A673 (cell line): ENCODE measurements around the gene ATOH8.

ENCODE experiments used
- CTCF ChIP-seq: fragments of 300-800, 200-600 bp; sonication (generic); conservative IDR thresholded peaks from 2 replicates; pipeline ENCODE4 v1.5.1; 2017; ENCODE audit warnings: low read depth, mild to moderate bottlenecking, antibody characterized with exemption, low read length, moderate library complexity, mixed read lengths
- EZH2 ChIP-seq: fragments of 200-600 bp; sonication (generic); IDR thresholded peaks from 2 replicates; pipeline ENCODE4 v1.6.1; 2017; ENCODE audit warnings: borderline replicate concordance, low read depth, mild to moderate bottlenecking, mixed read lengths, antibody characterized with exemption, low read length; ENCODE audit not compliant: poor library complexity, severe bottlenecking

- TF ChIP-seq CTCF = no peak
- TF ChIP-seq EZH2 = no peak
Observed at GRCh38 chr2:85801871-85802270, 48.1 kb downstream of the ATOH8 start.
